ENCODE measurements around the gene CLPX.
"Not testable (repeated sequence)": the region's sequence is repeated elsewhere in the genome, so short reads cannot be mapped to it uniquely, and the experiment has no call there.

DNA sequence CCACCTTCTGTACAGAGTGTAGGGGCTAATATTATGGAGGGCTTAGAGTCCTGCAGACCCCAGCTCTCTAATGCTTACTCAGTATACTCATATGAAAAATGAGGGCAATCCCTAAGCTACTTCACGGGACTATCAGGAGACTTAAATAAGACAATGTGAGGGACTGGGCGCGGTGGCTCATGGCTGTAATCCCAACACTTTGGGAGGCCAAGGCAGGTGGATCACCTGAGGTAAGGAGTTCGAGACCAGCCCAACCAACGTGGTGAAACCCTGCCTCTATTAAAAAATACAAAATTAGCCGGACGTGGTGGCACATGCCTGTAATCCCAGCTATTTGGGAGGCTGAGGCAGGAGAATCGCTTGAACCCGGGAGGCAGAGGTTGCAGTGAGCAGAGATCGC lies 85.3 kb downstream of the CLPX start:
- not testable (repeated sequence) for TF ChIP-seq YY1 (IDR thresholded peaks at IDR 0.05; ENCODE audit: insufficient read depth, insufficient read length); ZNF274 (IDR thresholded peaks at IDR 0.05; ENCODE audit: low read depth, low read length)

Measured in NT2/D1 (cell line).